ENCODE data around the gene SERP2.
"Not testable (repeated sequence)": the region's sequence is repeated elsewhere in the genome, so short reads cannot be mapped to it uniquely, and the experiment has no call there.

The SERP2 gene

DNA sequence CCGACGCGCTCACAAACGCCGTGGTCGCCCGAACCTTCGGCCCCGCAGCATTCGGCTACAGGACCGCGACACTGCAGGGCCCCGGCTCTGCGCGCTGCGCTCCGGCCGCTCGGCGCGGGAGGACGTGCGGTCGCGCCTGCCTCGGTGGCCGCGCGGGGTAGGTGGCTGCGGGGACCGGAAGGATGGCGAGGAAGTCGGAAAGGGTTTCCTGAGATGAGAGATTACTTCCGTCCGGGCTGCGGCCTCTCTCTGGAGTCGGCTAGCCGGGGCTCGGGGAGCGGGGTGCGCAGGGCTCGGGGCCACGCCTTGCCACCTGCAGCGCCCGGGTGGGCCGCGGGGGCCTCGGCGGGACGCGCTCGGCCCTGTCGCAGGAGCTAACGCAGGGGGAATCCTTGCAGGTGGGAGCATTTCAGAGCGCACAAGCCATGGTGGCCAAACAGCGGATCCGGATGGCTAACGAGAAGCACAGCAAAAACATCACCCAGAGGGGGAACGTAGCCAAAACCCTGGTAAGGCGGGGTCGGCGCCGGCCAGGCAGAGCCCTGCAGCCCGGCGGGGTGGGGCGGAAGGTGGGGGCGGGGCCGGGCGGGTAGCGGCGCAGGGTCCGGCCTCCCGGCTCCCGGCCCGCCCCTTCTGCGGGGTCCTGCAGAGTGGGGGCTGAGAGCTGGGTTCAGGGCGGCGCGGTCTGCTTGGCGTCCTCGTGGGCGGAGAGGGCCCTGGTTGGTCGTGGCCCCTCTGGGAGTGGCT is at the start of gene SERP2:
SERP2 (plus strand) TSS at position 224 of the 747 bp plus-strand sequence; CDS start at position 426, 202 bp downstream.
- DNase-seq = no peak

DNA sequence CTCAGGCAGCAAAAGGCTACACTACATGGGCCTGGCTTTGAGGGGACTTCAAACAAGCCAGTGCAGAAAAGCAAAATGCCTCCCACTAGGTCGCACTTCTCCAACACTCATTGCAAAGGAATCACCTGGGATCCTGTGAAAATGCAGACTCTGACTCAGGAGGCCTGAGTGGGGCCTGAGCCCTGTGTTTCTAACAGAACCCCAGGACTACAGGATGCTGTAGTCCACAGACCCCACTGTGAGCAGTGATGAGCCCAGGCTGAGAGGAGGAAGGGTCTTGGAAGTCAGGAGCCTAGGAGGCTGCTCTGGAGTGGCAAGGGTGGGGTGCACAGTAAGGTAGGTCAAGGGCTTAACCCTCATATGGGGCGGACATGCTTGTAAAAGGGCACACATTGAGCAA is 46.7 kb upstream of the SERP2 start:
- DNase-seq = no peak

DNA sequence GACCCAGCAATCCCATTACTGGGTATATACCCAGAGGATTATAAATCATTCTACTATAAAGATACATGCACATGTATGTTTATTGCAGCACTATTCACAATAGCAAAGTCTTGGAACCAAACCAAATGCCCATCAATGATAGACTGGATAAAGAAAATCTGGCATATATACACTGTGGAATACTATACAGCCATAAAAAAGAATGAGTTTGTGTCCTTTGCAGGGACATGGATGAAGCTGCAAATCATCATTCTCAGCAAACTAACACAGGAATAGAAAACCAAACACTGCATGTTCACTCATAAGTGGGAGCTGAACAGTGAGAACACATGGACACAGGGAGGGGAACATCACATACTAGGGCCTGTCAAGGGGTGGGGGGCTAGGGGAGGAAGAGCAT is 44.6 kb upstream of the SERP2 start:
- DNase-seq = not testable (repeated sequence)

DNA sequence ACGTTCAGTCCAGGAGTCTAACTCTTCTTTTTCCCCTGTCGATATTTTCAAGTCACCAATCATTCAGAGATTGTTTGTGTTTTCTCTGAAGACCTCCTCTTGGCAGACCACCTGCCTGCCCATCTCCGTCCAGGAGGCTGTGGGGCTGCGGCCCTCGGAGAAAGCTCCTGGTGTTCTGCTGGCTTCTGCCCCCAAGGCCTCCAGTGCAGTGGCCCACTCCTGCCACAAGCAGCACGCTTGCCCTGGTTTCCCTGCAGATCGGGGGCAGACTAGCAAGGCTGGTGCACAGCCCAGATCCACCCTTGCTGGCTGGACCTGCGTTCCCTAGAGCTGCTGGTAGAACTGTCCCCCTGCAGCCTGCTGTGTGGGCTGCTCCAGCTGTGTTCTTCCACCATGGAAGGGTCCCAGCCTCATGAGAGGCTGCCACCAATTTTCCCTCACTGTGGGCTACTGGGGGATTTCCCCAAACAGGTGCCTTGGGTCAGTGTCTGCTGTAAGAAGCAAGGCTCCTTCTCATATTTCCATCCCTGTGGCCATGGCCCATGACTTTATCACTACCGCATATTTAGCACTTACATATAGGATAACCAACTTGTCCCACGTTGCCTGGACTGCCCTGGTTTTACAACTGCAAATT is 43.6 kb upstream of the SERP2 start:
- DNase-seq = no peak

DNA sequence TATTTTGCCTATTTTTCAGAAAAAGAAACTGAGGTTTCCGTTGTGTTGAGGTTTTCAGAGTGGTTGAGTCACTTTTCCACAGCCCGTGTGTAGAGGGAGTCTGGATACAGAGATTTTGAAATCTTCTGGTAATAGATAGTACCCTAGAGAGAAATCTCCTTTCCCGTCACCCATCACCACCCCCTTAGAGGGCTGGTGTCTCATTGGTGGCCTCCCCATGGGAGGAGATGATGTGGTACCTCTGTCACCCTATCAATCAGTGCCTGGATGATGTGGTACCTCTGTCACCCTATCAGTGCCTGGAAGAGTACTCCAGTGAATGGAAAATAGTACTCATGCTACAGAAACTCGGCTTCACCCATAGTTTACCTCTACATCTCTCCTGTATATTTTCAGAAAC is 42.2 kb upstream of the SERP2 start:
- DNase-seq = no peak

DNA sequence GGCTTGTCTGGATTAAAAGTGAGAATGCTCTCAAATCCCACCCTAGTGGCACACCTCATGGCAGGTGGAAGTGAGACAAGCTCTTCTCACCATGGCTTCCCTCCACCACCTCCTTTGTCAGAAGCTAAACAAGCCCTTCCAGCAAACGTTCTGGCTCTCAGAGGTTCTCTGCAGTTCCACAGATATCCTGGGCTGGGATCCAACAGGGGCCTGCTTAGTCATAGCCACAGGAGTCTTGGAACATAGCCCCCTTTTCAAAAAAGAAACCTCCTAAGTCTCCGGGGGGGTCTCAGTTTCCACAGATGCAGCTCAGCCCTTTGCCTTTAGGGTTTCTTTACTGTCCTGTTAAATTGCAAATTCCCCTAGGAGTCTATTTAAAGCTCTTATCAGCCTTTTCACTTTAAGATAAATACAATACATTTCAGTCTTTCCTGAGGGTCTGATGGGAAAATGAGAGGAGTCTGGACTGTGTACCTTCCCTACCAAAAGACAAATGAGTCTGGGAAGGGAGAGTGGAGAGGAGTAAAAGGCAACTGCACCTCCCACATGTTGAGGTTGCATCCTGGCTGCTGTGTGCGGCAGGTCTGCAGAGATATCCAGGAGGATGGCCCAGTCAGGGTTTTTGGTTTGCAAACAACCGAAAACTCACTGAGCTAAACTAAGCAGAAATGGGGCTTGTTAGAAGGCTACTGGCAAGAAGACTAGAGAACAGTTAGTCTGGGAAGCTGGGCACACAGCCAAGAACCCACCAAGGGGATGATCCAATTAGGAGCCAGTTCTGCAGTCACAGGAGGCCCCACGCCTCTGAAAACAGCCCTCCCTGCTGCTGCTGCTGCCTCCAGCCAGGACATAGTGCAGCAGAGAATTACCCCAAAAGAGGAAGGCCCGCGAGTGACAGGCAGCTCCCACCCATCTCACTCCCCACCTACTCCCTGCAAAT is 41.4 kb upstream of the SERP2 start:
- peak; percentile 92 for DNase-seq

DNA sequence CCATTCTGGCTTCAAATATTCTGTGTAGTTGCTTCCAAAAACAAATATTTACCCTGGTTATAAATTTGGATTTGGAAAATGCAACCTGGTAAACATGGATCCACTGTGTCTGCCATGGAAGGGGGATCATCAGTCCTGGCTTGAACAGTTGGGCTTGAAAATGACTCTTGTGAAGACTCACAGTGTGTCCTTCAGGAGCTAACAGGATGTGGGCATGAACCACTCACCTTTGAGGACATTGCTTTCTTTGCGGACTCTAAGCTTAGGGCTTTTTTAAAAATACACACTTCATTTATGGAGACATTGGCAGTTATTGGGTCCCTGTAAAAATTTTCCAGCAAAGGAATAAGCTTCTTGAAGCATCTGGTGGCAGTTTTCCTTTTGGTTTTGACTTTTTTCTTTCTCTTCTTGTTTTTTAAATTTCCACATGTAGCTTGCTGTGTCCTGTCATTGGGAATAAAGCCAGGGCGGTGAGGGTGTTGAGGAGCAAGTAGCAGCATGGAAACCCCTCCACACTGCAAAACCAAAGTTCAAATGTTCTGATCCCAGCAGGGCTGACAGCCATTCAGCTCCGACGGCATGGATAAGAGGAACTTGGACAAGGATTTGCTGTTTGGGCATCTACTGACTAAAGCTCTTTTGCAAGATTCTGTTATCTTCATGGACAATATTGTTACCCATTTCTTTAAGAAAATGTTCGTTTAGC is 39.5 kb upstream of the SERP2 start:
- no peak for DNase-seq

DNA sequence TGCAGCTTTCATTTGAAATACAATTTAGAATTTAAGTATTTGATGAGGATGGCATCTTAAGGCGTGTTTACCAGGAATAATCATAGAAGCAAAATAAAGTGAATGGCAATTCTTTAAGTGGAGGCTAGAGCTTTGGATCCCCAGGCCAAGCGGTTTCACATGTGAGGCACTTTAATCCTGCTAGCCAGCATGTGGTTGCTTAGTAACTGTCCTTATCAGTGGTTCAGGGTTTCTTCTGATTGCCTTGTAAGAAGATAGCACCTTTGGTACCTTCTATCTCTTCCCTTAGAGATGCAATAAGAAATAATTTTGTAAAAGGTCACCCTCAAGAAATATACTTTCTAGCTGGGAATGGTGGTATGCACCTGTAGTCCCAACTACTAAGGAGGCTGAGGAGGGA is 38.9 kb upstream of the SERP2 start:
- DNase-seq = no peak

DNA sequence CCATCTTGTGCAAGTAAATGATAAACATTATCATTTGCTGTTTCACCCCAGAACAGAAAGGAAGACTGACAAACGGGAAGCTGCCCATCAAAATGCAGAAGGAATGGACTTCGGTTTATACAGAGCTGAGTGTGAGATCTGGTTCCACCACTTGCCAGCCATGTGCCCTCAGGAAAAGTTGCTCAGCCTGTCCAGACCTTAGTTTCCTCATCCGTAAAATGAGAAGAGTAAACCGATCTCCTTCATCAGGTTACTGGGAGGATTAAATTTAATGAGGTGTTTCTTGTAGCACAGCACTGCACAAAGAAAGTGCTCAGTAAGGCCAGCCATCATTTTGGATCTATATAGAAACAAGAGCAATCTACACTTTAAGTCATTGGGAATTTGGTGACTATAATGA is 36.7 kb upstream of the SERP2 start:
- DNase-seq = no peak

DNA sequence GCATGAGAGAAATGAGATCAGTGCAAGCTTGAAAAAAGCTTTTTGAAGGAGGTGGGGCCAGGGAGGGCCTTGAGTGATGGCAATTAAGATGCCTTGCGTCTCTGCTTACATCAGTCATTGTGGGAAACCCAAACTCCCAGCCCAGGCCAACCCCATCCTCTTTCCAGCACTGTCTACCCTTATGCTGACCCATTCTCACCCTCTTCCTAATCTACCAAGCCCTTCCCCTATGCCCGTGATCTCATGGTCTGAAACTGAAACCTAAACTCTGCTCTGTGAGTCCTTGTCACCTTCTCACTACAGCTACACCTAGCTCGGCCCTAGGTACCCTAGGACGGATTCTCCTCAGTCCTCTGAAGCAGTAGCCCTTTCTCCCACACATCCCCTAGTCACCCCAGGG is 36.0 kb upstream of the SERP2 start:
- no peak for DNase-seq

DNA sequence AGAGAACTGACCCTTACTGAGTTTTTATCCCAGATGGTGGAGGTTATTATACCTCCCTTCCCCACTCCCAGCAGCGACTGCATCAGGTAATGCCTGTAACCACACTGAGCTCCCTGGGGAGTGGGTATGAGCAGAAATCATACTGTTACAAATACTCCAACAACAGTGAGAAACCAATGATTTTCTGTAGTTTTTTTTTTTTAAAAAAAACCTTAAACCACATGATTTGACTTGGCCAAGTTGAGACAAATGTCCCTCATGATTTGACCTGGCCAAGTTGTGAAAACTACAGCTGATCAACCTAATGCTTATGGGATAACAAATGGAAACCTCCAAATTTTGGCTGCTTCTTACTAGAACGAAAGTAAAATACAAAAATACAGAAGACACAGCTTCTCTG is 33.1 kb upstream of the SERP2 start:
- DNase-seq = no peak

DNA sequence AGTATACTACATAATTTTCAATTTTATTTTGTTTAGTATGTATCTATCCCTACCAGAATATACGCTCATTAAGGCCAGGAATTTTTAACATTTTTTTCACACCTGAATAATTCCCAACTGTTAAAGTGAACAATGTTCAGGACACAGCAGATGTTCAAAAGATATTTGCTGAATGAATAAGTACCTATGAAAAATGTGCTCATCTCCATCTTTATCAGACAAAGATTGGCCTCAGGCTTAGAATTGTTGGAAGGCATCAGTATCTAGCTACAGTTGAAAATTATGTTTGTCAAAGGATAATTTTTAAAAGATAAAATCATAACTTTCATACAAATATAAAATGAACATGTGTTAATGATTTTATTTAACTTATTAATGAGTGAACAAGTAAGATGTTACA is 30.9 kb upstream of the SERP2 start:
- no peak for DNase-seq

DNA sequence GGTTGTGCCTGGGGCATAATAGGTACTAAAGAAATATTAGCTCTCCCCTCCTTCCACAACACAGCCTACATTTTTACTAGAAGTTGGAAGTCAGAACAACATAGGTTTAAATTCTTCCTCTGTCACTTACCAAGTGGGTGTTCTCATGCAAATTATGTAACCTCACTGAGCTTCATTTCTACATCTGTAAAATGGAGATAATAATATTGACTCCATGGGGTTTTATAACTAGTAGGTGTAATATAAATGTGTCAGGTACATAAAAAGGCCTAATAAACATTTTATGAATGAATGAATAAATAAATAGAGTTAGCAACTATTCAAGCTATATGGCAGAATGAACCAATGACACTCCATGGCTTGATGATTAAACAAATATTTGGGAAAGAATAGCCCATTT is 27.1 kb upstream of the SERP2 start:
- DNase-seq = no peak

DNA sequence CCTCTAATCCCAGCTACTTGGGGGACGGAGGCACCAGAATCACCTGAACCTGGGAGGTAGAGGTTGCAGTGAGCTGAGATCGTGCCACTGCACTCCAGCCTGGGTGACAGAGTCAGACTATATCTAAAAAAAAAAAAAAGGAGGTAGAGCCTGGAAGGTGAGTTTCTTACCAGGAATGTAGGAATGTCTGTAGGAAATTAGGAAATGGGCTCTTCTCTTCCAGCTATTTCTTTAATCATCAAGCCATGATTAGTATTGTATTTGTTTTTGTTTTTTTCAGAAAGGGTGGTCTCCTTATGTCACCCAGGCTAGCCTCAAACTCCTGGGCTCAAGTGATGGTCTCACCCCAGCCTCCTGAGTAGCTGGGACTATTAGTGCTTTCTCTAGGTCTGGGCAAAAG is 26.3 kb upstream of the SERP2 start:
- no peak for DNase-seq

DNA sequence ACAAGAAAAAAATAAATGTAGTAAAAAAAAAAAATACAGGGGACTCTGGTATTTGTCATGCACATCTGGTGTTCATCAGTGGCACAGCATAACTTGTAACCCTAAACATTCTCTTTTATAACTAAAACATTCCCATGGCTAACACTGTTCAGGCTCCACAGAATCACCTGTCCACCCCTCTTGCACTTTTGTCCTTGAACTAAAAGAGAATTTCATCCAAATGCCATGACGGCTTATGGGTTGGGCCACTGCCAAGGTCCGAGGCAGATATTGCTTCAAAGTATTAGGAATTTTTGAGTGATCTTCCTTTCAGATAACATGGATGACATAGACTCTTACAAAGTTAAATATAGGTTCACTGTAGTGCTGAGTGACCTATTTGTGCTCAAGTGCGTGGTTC is 25.7 kb upstream of the SERP2 start:
- no peak for DNase-seq

DNA sequence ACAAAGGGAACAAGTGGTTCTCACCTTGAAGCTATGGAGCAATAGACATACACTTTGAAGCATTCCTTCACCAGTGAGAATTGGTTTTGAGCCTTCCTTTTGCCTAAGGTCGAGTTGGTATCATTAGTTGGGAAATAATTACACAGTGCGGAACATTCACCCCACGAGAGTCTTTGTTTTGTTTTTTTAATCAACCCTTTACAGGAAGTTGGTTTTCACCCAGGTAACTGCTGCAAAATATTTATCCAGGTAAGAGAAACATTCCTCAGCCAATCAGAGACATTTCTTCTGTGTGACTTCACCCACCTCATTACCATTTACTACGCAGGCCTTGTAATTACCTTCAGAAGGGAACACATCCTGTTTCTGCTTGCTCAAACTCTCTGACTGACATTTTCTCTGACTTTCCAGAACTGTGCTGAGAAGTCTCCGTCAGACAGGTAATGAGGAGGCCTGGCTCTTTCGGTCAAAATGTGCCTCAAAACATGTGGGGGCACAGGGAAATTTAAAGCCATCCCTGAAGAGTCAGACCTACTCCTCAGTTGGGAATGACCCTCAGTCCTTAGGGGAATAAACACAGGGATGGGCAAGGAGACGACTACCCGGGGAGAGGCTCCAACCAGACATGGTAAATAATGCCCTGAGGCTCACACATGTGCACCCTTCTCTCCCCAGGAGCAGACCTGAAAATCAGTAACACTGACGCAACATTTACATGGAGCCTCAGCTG is 22.7 kb upstream of the SERP2 start:
- no peak for DNase-seq

DNA sequence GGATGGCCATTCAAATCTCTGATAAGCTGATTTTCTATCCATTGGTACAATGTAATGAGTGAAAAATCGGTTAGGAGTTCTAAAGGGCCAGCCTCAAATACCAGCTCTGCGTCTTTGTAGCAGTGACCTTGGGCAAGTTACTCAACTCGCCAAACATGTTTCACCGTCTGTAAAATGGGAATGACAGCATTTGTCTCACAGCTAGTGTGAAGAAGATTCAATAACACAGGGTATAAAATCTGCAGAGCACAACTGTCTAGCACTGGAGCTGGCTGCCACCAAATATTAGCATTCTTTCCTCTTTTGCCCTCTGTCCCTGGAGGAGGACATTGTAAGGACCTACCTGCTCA is 22.1 kb upstream of the SERP2 start:
- no peak for DNase-seq

DNA sequence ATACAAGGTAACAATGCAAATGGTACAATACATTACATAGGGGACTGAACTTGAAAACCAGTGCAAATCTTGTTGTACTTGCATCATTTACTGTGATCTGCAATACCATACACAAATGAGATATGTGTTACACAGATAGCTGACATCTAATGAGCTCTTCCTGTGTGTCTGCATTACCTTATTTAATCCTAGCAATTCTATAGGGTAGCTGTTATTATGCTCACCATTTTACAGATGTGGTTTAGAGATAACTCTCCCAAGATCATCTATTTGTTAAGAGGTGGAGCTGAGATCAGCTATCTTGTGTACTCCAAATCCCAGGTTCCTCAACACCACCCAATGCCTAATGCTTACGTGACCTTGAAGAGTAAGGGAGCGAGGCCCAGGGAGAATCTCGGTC is 21.4 kb upstream of the SERP2 start:
- DNase-seq = no peak

DNA sequence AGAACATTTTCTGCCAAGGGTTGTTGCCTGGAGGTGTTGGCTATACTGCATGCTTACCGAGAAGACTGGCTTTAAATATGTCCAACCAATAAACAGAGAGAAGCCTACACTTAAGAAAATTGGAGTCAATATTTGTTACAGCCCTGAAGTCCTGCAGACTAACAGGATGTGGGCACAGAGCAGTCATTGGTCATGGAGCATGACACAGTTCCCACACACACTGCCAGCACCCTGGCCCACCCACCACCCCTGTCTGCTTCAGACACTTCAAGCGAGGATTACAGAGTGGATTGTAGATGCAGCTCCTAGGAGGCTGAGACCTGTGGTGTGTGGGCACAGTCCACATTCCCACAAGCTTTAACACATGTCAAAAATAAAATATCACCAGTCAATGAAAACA is 21.0 kb upstream of the SERP2 start:
- no peak for DNase-seq

DNA sequence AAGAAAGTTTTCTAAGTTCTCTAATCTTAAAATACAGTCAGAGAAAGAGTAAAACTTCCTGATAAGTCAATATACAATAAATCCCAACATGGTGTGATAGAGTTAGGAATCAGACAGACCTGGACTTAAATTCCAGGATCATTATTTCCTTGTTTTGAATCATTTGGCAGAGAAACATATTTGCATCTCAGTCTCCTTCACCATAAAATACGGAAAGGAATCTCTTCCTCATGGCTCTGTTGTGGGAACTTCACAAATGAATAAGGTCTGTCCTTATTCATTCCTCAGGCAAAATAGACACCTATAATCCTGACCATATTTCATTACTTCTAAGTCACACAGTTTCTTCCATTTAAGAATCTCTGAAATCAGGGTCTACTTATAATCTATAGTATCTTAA is 19.3 kb upstream of the SERP2 start:
- DNase-seq = no peak

DNA sequence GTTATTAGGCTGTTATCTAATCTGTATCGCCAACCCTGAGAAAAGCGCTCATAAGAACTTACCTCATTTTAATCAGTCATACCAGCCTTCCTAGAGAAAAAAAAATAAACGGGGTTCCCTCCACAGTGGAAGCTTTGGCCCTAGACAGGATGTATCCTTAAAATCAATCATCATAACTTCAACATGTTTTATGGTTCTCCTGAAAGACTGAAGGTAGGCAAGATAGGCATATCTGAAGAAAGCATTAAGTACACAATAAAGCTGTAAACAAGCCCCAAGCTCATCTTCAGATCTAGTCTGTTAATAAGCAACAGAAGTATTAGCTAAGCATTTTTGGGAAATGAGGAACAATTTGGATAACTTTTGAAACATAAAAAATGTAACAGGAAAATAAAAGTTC is 18.7 kb upstream of the SERP2 start:
- no peak for DNase-seq

DNA sequence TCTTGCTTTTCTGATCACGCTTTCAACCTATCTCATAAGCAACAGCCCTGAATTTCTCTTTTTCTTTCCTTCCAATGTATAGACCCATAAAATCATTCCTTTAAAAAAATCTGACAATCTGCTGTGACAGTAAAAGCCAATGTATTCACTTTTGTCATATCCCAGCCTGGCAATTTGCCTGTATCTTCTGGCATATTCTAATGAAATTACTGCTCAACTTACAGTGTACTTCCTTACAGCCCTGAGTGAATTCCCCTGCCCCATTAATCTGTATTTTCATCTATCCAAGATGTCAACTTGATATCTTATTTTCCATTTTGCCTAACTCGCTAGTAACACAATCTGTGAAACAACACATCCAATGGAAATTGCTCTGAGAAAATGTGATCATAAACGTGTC is 18.0 kb upstream of the SERP2 start:
- DNase-seq = no peak

DNA sequence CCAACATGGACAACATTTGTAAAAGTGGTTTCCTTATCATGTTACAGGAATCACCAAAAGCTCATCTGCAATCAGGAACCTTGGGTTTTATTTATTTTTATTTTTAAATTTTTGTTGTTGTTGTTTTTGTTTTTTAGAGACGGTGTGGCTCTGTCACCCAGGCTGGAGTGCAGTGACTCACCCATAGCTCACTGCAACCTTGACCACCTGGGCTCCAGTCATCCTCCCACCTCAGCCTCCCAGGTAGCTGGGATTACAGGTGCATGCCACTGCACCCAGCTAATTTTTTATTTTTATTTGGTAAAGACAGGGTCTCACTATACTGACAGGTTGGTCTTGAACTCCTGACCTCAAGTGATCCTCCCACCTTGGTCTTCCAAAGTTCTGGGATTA is 13.6 kb upstream of the SERP2 start:
- no peak for DNase-seq

Data from NCI-H1694 (cell line).